HG03558 (cell line): ENCODE measurements around the gene PISD.

Experiments
- ATAC-seq: cut with Tn5 transposase; IDR thresholded peaks from one replicate; pipeline ENCODE4 v1.9.1; 2021; ENCODE audit warnings: moderate number of reproducible peaks; ENCODE audit not compliant: unreplicated experiment; ENCODE audit errors: extremely low read depth

The PISD gene

DNA sequence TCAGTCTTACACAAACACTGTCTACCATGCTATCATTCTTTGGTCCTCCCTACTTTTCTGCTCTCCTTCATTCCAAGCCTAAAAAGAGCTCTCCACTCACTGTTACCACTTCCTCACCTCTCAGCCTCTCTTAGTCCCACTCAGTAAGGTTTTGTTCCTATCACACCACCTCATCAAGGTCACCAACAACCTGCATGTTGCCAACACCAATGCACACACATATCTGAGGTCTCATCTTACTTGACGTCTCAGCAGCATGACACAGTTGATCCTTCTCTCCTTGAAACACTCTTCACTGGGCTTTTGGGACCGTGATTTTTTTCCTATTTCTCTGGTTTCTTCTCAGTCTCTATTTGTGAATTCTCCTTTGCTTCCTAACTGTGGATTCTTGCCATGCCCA lies 8.1 kb downstream of the PISD start:
- no peak for ATAC-seq

DNA sequence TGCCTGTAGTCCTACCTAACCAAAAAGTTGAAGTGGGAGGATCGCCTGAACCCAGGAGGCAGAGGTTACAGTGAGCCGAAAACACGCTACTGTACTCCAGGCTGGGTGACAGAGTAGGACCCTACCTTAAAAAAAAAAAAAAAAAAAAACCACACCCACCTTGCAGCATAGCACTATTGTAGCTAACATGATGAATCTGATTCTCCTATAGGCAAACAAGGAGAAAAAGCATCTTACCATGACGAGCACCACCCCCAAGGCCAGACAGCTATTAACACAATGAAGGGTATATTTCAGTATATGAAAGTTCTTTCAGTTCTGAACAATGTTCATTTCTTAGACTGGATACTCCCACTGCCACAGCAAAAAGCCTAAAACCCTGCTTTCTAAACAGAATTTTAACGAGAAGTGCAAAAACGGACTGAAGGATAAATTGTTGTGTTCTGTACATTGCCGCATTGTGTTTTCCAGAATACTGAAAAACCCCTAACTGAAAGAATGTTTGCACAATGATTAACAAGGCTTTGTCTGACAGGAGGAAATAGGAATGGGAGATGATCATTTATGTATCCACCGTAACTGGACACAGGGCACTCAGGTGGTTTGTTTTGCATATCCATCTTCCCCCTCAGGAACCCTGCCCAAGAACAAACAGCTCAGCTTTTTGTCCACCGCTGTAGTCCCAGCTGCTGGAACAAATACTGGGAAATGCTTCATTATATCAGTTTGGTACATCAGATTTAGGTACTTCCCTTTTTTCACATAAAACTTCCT lies 8.9 kb downstream of the PISD start:
- no peak for ATAC-seq

DNA sequence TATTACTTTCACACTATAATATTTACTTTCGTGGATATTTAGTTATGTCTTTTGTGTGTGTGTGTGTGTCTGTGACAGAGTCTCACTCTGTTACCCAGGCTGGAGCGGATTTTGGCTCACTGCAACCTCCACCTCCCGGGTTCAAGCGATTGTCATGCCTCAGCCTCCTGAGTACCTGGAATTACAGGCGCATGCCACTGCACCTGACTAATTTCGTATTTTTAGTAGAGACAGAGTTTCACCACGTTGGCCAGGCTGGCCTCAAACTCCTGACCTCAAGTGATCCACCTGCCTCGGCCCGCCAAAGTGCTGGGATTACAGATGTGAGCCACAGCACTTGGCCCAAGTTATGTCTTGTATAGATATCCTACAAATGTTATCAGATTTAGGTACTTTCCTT lies 9.9 kb downstream of the PISD start:
- no peak for ATAC-seq

DNA sequence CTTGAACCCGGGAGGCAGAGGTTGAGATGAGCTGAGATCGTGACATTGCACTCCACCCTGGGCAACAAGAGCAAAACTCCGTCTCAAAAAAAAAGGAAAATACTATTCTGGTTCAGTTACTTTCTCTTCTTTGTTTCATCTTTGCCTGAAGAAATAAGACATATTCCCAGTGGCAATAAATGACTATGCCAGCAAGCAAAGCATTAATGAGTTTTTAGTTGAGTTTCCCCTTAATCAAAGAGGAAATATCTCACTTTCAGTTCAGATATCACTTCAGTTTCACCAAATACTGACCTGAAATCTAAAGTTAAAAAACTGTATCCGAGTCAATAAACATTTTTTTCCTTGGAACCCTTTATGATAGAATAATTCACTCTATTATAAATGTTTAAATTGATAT lies 10.4 kb downstream of the PISD start:
- ATAC-seq: no peak

DNA sequence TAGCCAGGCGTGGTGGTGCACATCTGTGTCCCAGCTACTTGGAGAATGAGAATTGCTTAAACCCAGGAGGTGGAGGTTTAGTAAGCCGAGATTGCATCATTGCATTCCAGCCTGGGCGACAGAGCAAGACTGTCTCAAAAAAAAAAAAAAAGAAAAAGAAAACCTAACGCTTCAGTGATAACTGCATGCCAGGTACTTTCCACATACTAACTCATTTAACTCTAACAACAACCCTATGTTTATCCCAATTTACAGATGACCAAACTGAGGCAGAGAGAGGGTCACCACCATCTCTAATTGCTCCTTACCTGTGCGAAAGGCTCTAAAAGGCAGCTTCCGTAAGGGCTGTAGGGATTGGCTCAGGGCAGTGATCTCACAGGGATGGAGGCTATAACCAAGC lies 11.6 kb downstream of the PISD start:
- ATAC-seq: no peak

DNA sequence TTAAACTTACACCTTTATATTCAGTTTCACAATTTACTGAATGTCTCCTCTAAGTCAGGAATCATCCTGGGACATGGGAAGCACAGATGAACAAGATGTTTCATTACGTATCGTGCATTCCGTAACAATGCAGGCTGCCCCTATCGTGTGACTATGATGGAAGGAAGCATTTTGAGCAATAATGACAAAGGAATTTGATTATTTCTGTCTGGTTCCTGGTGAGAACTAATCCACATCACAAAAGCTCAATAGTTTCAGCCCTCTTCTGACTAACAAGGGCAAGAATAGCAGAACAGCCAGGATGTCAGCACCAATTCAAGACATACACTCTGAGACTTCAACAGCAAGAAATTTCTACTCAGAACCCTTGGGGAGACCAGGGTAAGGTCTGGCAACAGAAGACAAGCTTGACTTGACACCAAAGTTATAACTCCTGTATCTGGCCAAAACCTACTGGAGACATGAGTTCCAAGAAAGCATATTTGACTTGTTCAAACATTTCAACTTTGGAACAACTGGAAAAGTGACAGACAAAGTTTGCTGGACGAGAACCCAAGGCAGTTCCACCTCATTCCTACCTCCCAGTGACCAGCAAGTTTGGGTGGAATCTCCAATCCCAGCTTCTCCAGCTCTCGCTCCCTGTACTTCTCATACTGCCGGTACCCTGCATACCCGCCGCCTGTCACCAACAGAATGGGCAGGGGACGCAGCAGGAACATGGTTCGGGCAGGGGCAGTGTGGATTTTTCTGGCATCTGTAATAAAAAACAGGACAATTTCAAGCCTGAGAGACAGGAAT lies 14.3 kb downstream of the PISD start:
- no peak for ATAC-seq

- ATAC-seq: no peak
Observed at GRCh38 chr22:31647066-31647465, 14.9 kb downstream of the PISD start.

DNA sequence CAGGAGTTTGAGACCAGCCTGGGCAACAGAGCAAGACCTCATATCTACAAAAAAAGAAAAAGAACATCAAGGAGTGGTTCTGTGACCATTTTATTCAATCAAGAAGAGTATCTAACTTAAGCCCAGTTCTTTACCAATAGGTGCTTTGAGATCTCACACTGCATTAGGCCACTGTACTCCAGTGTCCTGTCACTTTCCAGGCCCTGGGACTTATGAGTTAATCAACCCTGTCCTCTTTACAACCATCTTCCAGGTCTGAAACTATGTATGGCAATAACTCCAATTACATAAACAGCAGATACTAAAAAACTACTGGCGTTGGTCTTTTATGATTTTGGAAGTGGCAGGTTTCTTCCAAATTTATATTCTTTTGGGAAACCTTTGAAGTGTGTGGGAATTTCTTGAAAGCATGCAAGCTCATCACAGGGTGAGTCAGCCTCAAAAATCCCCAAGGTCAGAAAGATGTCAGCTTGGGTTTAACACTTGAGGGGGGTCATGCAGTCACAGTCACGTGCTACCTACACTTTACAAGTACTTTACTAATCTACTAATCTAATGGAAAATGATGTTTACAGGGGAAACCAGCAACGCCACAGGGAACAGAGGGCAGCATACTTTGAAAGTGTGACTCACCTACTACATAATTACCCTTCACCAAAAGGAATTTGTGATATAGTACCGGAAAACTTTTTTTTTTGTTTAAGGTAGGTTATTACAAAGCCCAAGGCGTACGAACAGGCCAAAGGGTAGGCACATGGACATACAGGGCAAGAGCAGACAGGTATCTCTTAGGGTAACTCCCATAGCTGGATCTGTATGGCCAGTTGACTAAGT lies 15.6 kb downstream of the PISD start:
- ATAC-seq: no peak

DNA sequence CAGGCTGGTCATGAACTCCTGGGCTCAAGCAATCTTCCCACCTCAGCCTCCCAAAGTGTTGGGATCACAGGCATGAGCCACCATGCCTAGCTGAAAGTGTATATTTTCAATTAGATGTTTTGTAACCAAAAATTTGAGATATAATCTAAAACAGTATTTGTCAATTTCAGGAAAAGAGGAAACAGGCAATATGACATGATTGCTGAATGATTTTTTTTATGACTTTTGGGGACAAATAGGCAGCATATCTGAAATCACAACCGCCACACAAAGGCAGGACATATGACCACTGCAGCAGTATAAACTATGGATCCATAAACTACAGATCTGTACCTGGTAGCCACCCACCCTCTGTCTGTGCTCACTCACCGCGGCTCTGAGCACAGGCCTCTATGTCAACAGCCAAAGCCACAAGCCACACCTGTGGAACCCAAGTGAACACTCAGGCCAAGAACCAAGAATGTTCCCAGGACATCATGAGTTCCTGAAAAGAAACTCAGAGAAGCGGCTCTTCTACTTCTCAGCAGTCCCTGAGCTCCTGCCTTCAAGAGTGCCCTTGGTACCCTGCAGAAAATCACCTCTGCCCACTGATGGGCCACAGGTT lies 22.5 kb downstream of the PISD start:
- no peak for ATAC-seq

- no peak for ATAC-seq
Observed at GRCh38 chr22:31637891-31638618, 24.0 kb downstream of the PISD start.

GRCh38 chr22:31637447-31637890 lies 24.5 kb downstream of the PISD start:
- peak; percentile 32 for ATAC-seq

DNA sequence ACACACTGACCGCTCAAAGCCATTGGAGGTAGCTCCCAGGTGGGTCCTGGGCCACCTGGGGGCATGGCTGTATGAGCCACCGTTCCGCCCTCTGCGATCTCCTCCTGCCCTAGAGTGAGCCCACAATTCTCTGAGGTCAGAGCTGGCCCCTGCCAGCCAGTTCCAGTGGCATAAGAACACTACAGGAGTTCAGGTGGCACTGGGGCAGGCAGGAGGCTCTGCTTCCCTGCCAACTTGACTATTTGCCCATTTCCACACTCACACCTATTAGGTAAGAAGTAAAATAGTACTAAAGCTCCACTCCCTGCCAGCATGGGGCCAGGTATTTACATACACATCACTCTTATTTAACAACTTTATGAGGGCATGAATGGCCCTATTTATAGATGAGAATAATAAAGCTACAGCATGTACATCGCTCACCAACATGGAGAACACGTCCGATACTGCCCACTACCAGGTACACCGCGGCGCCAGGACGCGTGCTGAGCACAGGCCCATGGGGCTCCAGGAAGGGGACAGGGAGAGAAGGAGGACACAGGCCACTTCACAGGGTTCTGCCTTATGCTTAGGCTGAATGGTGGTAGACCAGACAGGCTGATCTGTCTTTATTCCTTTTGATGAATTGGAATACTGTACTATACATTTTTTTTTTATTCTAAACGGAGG lies 26.2 kb downstream of the PISD start:
- ATAC-seq: no peak

GRCh38 chr22:31631436-31631835 lies 30.6 kb downstream of the PISD start:
- no peak for ATAC-seq

GRCh38 chr22:31630331-31631329 lies 31.4 kb downstream of the PISD start:
- ATAC-seq: no peak

DNA sequence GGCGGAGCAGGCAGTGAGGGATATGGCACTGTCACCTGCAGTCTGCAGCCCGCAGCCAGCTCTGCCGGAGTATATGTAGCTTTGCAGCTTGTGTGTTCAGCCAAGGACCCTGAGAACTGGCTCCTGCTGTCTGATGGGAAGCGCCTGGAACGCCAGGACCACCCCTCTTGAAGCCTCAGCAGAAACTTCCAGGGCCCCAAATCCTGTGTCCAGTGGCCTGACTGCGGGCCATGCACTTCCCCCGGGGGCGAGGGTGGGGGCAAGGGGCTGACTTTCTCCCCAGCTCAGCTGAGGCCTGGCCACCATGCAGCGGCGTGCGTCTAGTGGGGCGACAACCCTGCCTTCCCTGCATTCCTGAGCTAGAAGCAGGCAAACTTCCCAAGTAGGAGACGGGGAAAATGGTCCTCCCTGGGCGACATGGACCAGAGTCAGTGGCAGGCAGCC lies 32.3 kb downstream of the PISD start:
- ATAC-seq: no peak

GRCh38 chr22:31628969-31629708 lies 32.9 kb downstream of the PISD start:
- no peak for ATAC-seq

DNA sequence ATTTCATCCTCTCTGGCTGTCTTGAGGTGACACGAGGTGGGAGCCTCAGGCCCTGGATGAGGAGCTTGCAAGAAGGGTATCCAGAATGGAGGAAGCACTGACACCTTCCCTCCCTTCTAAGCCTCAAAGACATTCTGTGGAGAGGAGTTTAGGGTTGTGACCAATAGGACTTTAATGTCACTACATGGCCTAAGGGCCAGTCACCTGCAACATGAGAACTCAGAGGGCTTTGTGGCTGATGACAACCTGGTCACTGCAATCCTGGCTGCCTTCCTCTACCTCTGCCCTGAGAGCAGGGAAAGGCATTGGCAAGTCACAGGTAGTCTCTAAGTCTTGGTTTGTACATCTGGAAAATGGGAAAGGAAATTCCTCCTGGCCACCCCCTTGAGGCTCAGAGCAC lies 33.7 kb downstream of the PISD start:
- ATAC-seq: no peak
